Uterus (tissue), 4 donors: ENCODE measurements around the gene CXCR5. TPM values are rescaled to one million over a fixed set of nuclear protein-coding genes. Genes with fewer than 3 reads are reported as not detected.
A peak's percentile ranks its signal among the peaks of the same experiment; 100 is the strongest.

Experiments
- DNase-seq, 2 donors: peaks; one replicate each; pipeline ENCODE4 v3.0.0-alpha.2; 2019 to 2020
- H3K27ac ChIP-seq, 2 donors: fragments of 200-600 bp; sonication (generic); 1 replicate in 1 of 2; 2 replicates in 1 of 2; pipeline ENCODE4 v1.5.1; 2016 to 2018
- H3K27me3 ChIP-seq, 2 donors: fragments of 200-600 bp; sonication (generic); one replicate each; pipeline ENCODE4 v1.5.1; 2018 to 2019; ENCODE audit warnings: control low read depth in 1 of 2
- H3K36me3 ChIP-seq, 2 donors: fragments of 200-600 bp; sonication (generic); one replicate each; pipeline ENCODE4 v1.5.1; 2019; ENCODE audit warnings: control low read depth in 1 of 2
- H3K4me1 ChIP-seq, 2 donors: fragments of 200-600 bp; sonication (generic); one replicate each; pipeline ENCODE4 v1.5.1; 2018 to 2019; ENCODE audit warnings: control low read depth in 1 of 2
- H3K4me3 ChIP-seq, 2 donors: fragments of 200-600 bp; sonication (generic); 1 replicate in 1 of 2; 2 replicates in 1 of 2; pipeline ENCODE4 v1.5.1; 2018 to 2019; ENCODE audit warnings: mild to moderate bottlenecking in 1 of 2
- H3K9me3 ChIP-seq, 2 donors: fragments of 200-600 bp; sonication (generic); one replicate each; pipeline ENCODE4 v1.5.1; 2019; ENCODE audit warnings: control low read depth in 1 of 2
- CTCF ChIP-seq, 4 experiments: fragments of 200-600 bp in 2 of 4; fragments of 450-650 bp in 2 of 4; sonication (generic) in 2 of 4; IDR thresholded peaks; one replicate each; pipeline ENCODE4 v1.5.1; 2016 to 2019; ENCODE audit warnings: antibody characterized with exemption in 4 of 4, mild to moderate bottlenecking in 2 of 4, moderate library complexity in 1 of 4
- POLR2A ChIP-seq, 2 donors: fragments of 450-650 bp; IDR thresholded peaks; one replicate each; pipeline ENCODE4 v1.6.1; 2016; ENCODE audit warnings: antibody characterized with exemption in 2 of 2, mild to moderate bottlenecking in 1 of 2, moderate library complexity in 1 of 2
- intact Hi-C: fragments of 100-400 bp; cut with DNase I; formaldehyde crosslinking; loops from one replicate; pipeline ENCODE4 v1.15.1; 2023; ENCODE audit warnings: low total_unique reads
- total RNA-seq, 4 donors: library from RNA; depleted of rRNA in 3 of 4; stranded (reverse); fragments of >200 nt in 3 of 4; gene quantifications; one replicate each; pipeline versions ENCODE4 v1.1.0 to v1.2.4, GENCODE V29; 2014 to 2023
- donor health status: DM: yes; HTN: yes; CAD: no.

CXCR5 gene
- total RNA-seq, 4 donors from 2014 or later = 0.14 TPM; not detected in 3

GRCh38 chr11:118918686-118919280 lies 35.1 kb downstream of the CXCR5 start:
- Histone ChIP-seq H3K27me3 (no peaks in the 10 kb centered on the region), H3K4me1 (peaks cover 26 to 69% of the 10 kb centered on the region in 2 donors), H3K27ac (peak overlapping the region; percentile 99 to 100), H3K36me3 (no peaks in the 10 kb centered on the region), H3K9me3 (no peaks in the 10 kb centered on the region), H3K4me3 (peak overlapping the region; percentile 22 to 34)
- no peak for TF ChIP-seq CTCF (IDR thresholded peaks at IDR 0.05)
- no peak for TF ChIP-seq POLR2A (IDR thresholded peaks at IDR 0.05)
- peak in 1 of 2 donors; percentile 57 for DNase-seq
- intact Hi-C loops = no loop called here

GRCh38 chr11:118921121-118921928 lies 37.6 kb downstream of the CXCR5 start:
- peaks cover 10 to 46% of the 10 kb centered on the region in 2 donors for H3K4me1 ChIP-seq
- DNase-seq = peak; percentile 85 to 88
- H3K27me3 ChIP-seq = no peaks in the 10 kb centered on the region
- intact Hi-C loops = no loop called here
- no peaks in the 10 kb centered on the region for H3K36me3 ChIP-seq
- TF ChIP-seq CTCF (IDR thresholded peaks at IDR 0.05) (no peak), POLR2A (IDR thresholded peaks at IDR 0.05) (peak in 1 of 2 donors; percentile 10)
- no peaks in the 10 kb centered on the region for H3K9me3 ChIP-seq
- H3K27ac ChIP-seq = peak overlapping the region; percentile 99 to 100
- H3K4me3 ChIP-seq = peak overlapping the region; percentile 94

GRCh38 chr11:118921929-118922744 lies 38.4 kb downstream of the CXCR5 start:
- TF ChIP-seq CTCF (IDR thresholded peaks at IDR 0.05) (no peak), POLR2A (IDR thresholded peaks at IDR 0.05) (peak; percentile 51 to 55)
- no peaks in the 10 kb centered on the region for H3K36me3 ChIP-seq
- H3K27ac ChIP-seq = peak overlapping the region; percentile 99 to 100
- H3K27me3 ChIP-seq = no peaks in the 10 kb centered on the region
- H3K4me3 ChIP-seq = peak overlapping the region; percentile 94
- peak; percentile 78 to 84 for DNase-seq
- H3K9me3 ChIP-seq = no peaks in the 10 kb centered on the region
- intact Hi-C loops = no loop called here
- H3K4me1 ChIP-seq = peaks cover 5 to 38% of the 10 kb centered on the region in 2 donors

GRCh38 chr11:118922745-118923627 lies 39.3 kb downstream of the CXCR5 start:
- Histone ChIP-seq H3K36me3 (no peaks in the 10 kb centered on the region), H3K4me1 (peaks cover 5 to 33% of the 10 kb centered on the region in 2 donors), H3K4me3 (peak overlapping the region; percentile 94), H3K9me3 (no peaks in the 10 kb centered on the region), H3K27ac (peak overlapping the region; percentile 99 to 100), H3K27me3 (no peaks in the 10 kb centered on the region)
- TF ChIP-seq CTCF (IDR thresholded peaks at IDR 0.05) = no peak
- no peak for TF ChIP-seq POLR2A (IDR thresholded peaks at IDR 0.05)
- no peak for DNase-seq
- intact Hi-C loops = no loop called here
